Dermis blood vessel endothelial cell (primary cell): ENCODE results near the gene KLHL8. TPM values are rescaled to one million over a fixed set of nuclear protein-coding genes. Genes with fewer than 3 reads are reported as not detected.
A peak's percentile ranks its signal among the peaks of the same experiment; 100 is the strongest.

Experiments used
- DNase-seq: peaks from one replicate; pipeline ENCODE4 v3.0.0; 2010
- total RNA-seq: library from RNA; depleted of rRNA; stranded (reverse); fragments of >200 nt; gene quantifications from 2 replicates; pipeline ENCODE4 v1.2.3, GENCODE V29; 2014

Gene KLHL8
- total RNA-seq, 1 donor from 2014 or later: 11.9 TPM

GRCh38 chr4:87120411-87121162 lies 99.8 kb downstream of the KLHL8 start:
- DNase-seq: peak; percentile 65

- no peak for DNase-seq
Measured at GRCh38 chr4:87120010-87120409, 100.4 kb downstream of the KLHL8 start.

GRCh38 chr4:87118826-87119225 lies 101.6 kb downstream of the KLHL8 start:
- peak; percentile 42 for DNase-seq

- DNase-seq: no peak
Measured at GRCh38 chr4:87118421-87118820, 102.0 kb downstream of the KLHL8 start.

GRCh38 chr4:87117732-87118075 lies 102.7 kb downstream of the KLHL8 start:
- DNase-seq: no peak

- no peak for DNase-seq
Measured at GRCh38 chr4:87117051-87117731, 103.2 kb downstream of the KLHL8 start.

GRCh38 chr4:87116231-87116630 lies 104.2 kb downstream of the KLHL8 start:
- DNase-seq: no peak

- DNase-seq: no peak
Measured at GRCh38 chr4:87114245-87115062, 106.0 kb downstream of the KLHL8 start.

GRCh38 chr4:87112063-87112462 lies 108.4 kb downstream of the KLHL8 start:
- no peak for DNase-seq

Other genes with a start within 250 kb of the KLHL8 start
- gene HSD17B13, start 102.3 kb upstream of the KLHL8 start, total RNA-seq: not detected in 2 replicates
- gene HSD17B11, start 170.6 kb upstream of the KLHL8 start, total RNA-seq: 48.0 and 71.5 TPM in 2 replicates
- gene NUDT9, start 202.0 kb upstream of the KLHL8 start, total RNA-seq: 20.4 and 21.6 TPM in 2 replicates